Epithelial cell of proximal tubule (primary cell): ENCODE measurements around the gene CKS2. TPM values are rescaled to one million over a fixed set of nuclear protein-coding genes. Genes with fewer than 3 reads are reported as not detected.

Experiments used
- DNase-seq: peaks from one replicate; pipeline ENCODE4 v3.0.0-alpha.2; 2011; ENCODE audit warnings: low read depth
- H3K4me3 ChIP-seq: 2 replicates; pipeline ENCODE4 v1.5.1; 2011; ENCODE audit warnings: low read depth, mild to moderate bottlenecking, low read length
- CTCF ChIP-seq: conservative IDR thresholded peaks from 2 replicates; pipeline ENCODE4 v1.5.1; 2012; ENCODE audit warnings: low read depth, mild to moderate bottlenecking, low read length
- total RNA-seq: library from RNA; depleted of rRNA; stranded (reverse); fragments of >200 nt; gene quantifications from 2 replicates; pipeline ENCODE4 v1.2.3, GENCODE V29; 2015

The CKS2 gene
- total RNA-seq, 1 donor from 2014 or later = 414 TPM

- peak overlapping the region; percentile 72 for H3K4me3 ChIP-seq
- TF ChIP-seq CTCF = peak; percentile 80
- DNase-seq = no peak
Measured at GRCh38 chr9:89319015-89319905, 8.3 kb downstream of the CKS2 start.

- TF ChIP-seq CTCF = no peak
- no peak overlapping the region for H3K4me3 ChIP-seq
Measured at GRCh38 chr9:89323390-89323789, 12.4 kb downstream of the CKS2 start.

GRCh38 chr9:89325733-89326132 is 14.7 kb downstream of the CKS2 start:
- no peak for DNase-seq
- TF ChIP-seq CTCF = no peak
- no peak overlapping the region for H3K4me3 ChIP-seq

More at GRCh38 chr9:89323390-89323789, 12.4 kb downstream of the CKS2 start:
- DNase-seq = no peak

- no peak for DNase-seq
- no peak overlapping the region for H3K4me3 ChIP-seq
- TF ChIP-seq CTCF = no peak
Measured at GRCh38 chr9:89328064-89328463, 17.1 kb downstream of the CKS2 start.

GRCh38 chr9:89329917-89330316 is 18.9 kb downstream of the CKS2 start:
- no peak for TF ChIP-seq CTCF
- H3K4me3 ChIP-seq = no peak overlapping the region

GRCh38 chr9:89330513-89330912 is 19.5 kb downstream of the CKS2 start:
- no peak for TF ChIP-seq CTCF
- DNase-seq = no peak
- H3K4me3 ChIP-seq = no peak overlapping the region

More at GRCh38 chr9:89329917-89330316, 18.9 kb downstream of the CKS2 start:
- DNase-seq = no peak

GRCh38 chr9:89339807-89340206 is 28.8 kb downstream of the CKS2 start:
- H3K4me3 ChIP-seq = no peak overlapping the region
- no peak for TF ChIP-seq CTCF
- DNase-seq = no peak
